CD4-positive, alpha-beta T cell (primary cell): ENCODE results near the gene EXO5. TPM values are rescaled to one million over a fixed set of nuclear protein-coding genes. Genes with fewer than 3 reads are reported as not detected.

ENCODE experiments used
- ATAC-seq: fragments of 200-7000 bp; cut with Tn5 transposase; one replicate; pipeline ENCODE4 v1.10.0; 2022; ENCODE audit warnings: mild to moderate bottlenecking; ENCODE audit not compliant: poor library complexity
- CTCF ChIA-PET: fragments of 350-600 bp; sonication (Branson Sonifier 250); formaldehyde crosslinking; loops from one replicate; lab custom pipeline; 2021; ENCODE audit warnings: antibody characterized with exemption, inconsistent platforms; lab: Charles Lee
- POLR2A ChIA-PET: fragments of 350-600 bp; sonication (Branson Sonifier 250); formaldehyde crosslinking; loops from one replicate; lab custom pipeline; 2021; ENCODE audit warnings: antibody characterized with exemption, inconsistent platforms; lab: Charles Lee
- DNase-seq, 14 experiments: peaks; one replicate each; pipeline ENCODE4 v3.0.0-alpha.2; 2013 to 2020; ENCODE audit warnings: mixed read lengths in 2 of 14
- H3K27ac ChIP-seq, 2 donors: one replicate each; pipeline versions ENCODE4 v1.5.1 to v1.7.0; 2013; ENCODE audit warnings: low read length in 2 of 2, low read depth in 1 of 2, mild to moderate bottlenecking in 1 of 2
- H3K27me3 ChIP-seq, 2 experiments: 1 replicate in 1 of 2; 2 replicates in 1 of 2; pipeline versions ENCODE4 v1.6.1 to v1.7.0; 2013; ENCODE audit warnings: low read length in 2 of 2, control low read depth in 1 of 2, mild to moderate bottlenecking in 1 of 2, moderate library complexity in 1 of 2; ENCODE audit not compliant: insufficient read depth in 2 of 2, control insufficient read depth in 1 of 2
- H3K36me3 ChIP-seq: one replicate; pipeline ENCODE4 v1.6.1; 2013; ENCODE audit warnings: low read length, control low read depth; ENCODE audit not compliant: insufficient read depth
- H3K4me1 ChIP-seq: one replicate; pipeline ENCODE4 v1.6.1; 2013; ENCODE audit warnings: low read length, control low read depth; ENCODE audit not compliant: insufficient read depth
- H3K4me3 ChIP-seq: one replicate; pipeline ENCODE4 v1.5.1; 2013; ENCODE audit warnings: mild to moderate bottlenecking, low read length, moderate library complexity
- H3K9me3 ChIP-seq, 2 experiments: 1 replicate in 1 of 2; 2 replicates in 1 of 2; pipeline versions ENCODE4 v1.6.1 to v1.7.0; 2013; ENCODE audit warnings: low read length in 2 of 2, mild to moderate bottlenecking in 2 of 2, control low read depth in 1 of 2, moderate library complexity in 1 of 2; ENCODE audit not compliant: control insufficient read depth in 1 of 2, insufficient read depth in 1 of 2
- H3K27ac Mint-ChIP-seq: one replicate; pipeline ENCODE4 v1.8.0; 2020; ENCODE audit warnings: mixed read lengths
- H3K27me3 Mint-ChIP-seq: one replicate; pipeline ENCODE4 v1.8.0; 2021; ENCODE audit warnings: mixed read lengths
- H3K36me3 Mint-ChIP-seq: one replicate; pipeline ENCODE4 v1.8.0; 2021; ENCODE audit warnings: low read depth, mixed read lengths
- H3K4me1 Mint-ChIP-seq: one replicate; pipeline ENCODE4 v1.8.0; 2021; ENCODE audit warnings: low read depth, mixed read lengths
- H3K4me3 Mint-ChIP-seq: one replicate; pipeline ENCODE4 v1.8.0; 2020; ENCODE audit warnings: mild to moderate bottlenecking, mixed read lengths
- H3K9me3 Mint-ChIP-seq: one replicate; pipeline ENCODE4 v1.8.0; 2020; ENCODE audit warnings: mixed read lengths
- intact Hi-C, 2 experiments: fragments of 100-400 bp; cut with DNase I in 1 of 2; cut with micrococcal nuclease in 1 of 2; formaldehyde crosslinking; loops; one replicate each; pipeline versions ENCODE4 v1.15.1 to v1.9.0; 2023 to 2025; cut with DNase I, micrococcal nuclease
- total RNA-seq, 174 experiments: library from RNA in 2 of 174; stranded (reverse) in 2 of 174; gene quantifications; one replicate each; pipeline ENCODE4 v1.2.3 and lab custom pipeline; 2021 to 2026
- TF ChIP-seq, protein P1 (sequence below): fragments of 200-600 bp; IDR thresholded peaks from one replicate; pipeline ENCODE4 v1.8.0; 2022; ENCODE audit warnings: antibody characterized with exemption, mild to moderate bottlenecking

EXO5 gene
- total RNA-seq, 2 experiments from 2014 or later, result 4.5 to 4.9 TPM

DNA sequence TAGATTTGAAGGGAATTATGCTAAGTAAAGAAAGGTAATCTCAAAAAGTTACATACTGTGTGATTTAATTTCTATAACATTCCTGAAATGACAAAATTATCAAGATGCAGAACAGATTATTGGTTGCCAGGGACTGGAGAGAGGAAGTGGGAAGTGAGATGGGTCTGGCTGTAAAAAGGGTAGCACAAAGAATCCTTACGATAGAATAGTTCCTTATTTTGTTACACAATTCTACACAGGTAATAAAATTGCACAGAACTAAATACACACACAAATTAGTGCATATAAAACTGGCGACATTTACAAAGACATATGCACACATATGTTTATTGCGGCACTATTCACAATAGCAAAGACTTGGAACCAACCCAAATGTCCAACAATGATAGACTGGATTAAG, 56.3 kb downstream of the EXO5 start:
- H3K27ac ChIP-seq, result no peak overlapping the region
- no peaks in the 10 kb centered on the region for H3K27me3 ChIP-seq
- no peak overlapping the region for H3K4me3 ChIP-seq
- H3K9me3 Mint-ChIP-seq, result peaks cover 2% of the 10 kb centered on the region
- H3K9me3 ChIP-seq, result no peaks in the 10 kb centered on the region
- intact Hi-C loops, result no loop called here
- H3K4me1 ChIP-seq, result no peaks in the 10 kb centered on the region
- ATAC-seq (no peak), DNase-seq (no peak)
- ChIA-PET CTCF (no interaction called here), POLR2A (no interaction called here)
- no peaks in the 10 kb centered on the region for H3K36me3 ChIP-seq
- peaks cover 5% of the 10 kb centered on the region for H3K27me3 Mint-ChIP-seq
- TF ChIP-seq, protein P1, sequence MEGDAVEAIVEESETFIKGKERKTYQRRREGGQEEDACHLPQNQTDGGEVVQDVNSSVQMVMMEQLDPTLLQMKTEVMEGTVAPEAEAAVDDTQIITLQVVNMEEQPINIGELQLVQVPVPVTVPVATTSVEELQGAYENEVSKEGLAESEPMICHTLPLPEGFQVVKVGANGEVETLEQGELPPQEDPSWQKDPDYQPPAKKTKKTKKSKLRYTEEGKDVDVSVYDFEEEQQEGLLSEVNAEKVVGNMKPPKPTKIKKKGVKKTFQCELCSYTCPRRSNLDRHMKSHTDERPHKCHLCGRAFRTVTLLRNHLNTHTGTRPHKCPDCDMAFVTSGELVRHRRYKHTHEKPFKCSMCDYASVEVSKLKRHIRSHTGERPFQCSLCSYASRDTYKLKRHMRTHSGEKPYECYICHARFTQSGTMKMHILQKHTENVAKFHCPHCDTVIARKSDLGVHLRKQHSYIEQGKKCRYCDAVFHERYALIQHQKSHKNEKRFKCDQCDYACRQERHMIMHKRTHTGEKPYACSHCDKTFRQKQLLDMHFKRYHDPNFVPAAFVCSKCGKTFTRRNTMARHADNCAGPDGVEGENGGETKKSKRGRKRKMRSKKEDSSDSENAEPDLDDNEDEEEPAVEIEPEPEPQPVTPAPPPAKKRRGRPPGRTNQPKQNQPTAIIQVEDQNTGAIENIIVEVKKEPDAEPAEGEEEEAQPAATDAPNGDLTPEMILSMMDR, result no peak
- no peak overlapping the region for H3K4me3 Mint-ChIP-seq
- no peaks in the 10 kb centered on the region for H3K36me3 Mint-ChIP-seq
- H3K4me1 Mint-ChIP-seq, result no peaks in the 10 kb centered on the region
- H3K27ac Mint-ChIP-seq, result no peak overlapping the region

Other genes starting within 250 kb of the EXO5 start
- gene COL9A2, start 191.5 kb upstream of the EXO5 start, total RNA-seq, result 1 to 10 TPM; 2.4 to 3.0 TPM
- 100 to 1,000 TPM; 214 to 216 TPM for gene SMAP2, start 135.0 kb upstream of the EXO5 start, total RNA-seq
- 1 to 10 TPM; 1.8 to 2.4 TPM for gene ZFP69B, start 58.3 kb upstream of the EXO5 start, total RNA-seq
- 1 to 10 TPM; 1.1 to 1.4 TPM for gene ZFP69, start 31.5 kb upstream of the EXO5 start, total RNA-seq
- 1 to 10 TPM; 1.3 to 1.7 TPM for gene ZNF684, start 22.9 kb downstream of the EXO5 start, total RNA-seq
- gene RIMS3, start 156.9 kb downstream of the EXO5 start, total RNA-seq, result 1 to 10 TPM in 1 of 2 experiments, under 1 TPM in 1; 0.99 to 1.1 TPM
- 10 to 100 TPM; 28.6 to 35.2 TPM for gene NFYC, start 182.9 kb downstream of the EXO5 start, total RNA-seq